Neural progenitor cell (in vitro differentiated cells): Measurements from ENCODE around the gene PRPF8. TPM values are rescaled to one million over a fixed set of nuclear protein-coding genes. Genes with fewer than 3 reads are reported as not detected.

Source experiments
- DNase-seq: peaks from one replicate; pipeline ENCODE4 v3.0.0-alpha.2; 2016; ENCODE audit warnings: low spot score
- H2AFZ ChIP-seq: fragments of 200-600 bp; sonication (generic); replicated peaks from 2 replicates; pipeline ENCODE4 v1.6.1; 2016; ENCODE audit warnings: antibody characterized with exemption
- H3F3A ChIP-seq: fragments of 200-600 bp; sonication (generic); 2 replicates; pipeline ENCODE4 v1.6.1; 2016; ENCODE audit warnings: antibody characterized with exemption, low read depth
- H3K27ac ChIP-seq: fragments of 200-600 bp; sonication (generic); 2 replicates; pipeline ENCODE4 v1.5.1; 2016; ENCODE audit warnings: mild to moderate bottlenecking
- H3K27me3 ChIP-seq: fragments of 200-600 bp; sonication (generic); 2 replicates; pipeline ENCODE4 v1.6.1; 2016; ENCODE audit warnings: mild to moderate bottlenecking, moderate library complexity
- H3K36me3 ChIP-seq: fragments of 200-600 bp; sonication (generic); 2 replicates; pipeline ENCODE4 v1.5.1; 2016
- H3K4me1 ChIP-seq: fragments of 200-600 bp; sonication (generic); 2 replicates; pipeline ENCODE4 v1.6.1; 2016; ENCODE audit warnings: mixed run types
- H3K4me2 ChIP-seq: fragments of 200-600 bp; sonication (generic); 2 replicates; pipeline ENCODE4 v1.6.1; 2016
- H3K4me3 ChIP-seq: fragments of 200-600 bp; sonication (generic); 2 replicates; pipeline ENCODE4 v1.5.1; 2016
- H3K79me2 ChIP-seq: fragments of 200-600 bp; sonication (generic); 2 replicates; pipeline ENCODE4 v1.6.1; 2016; ENCODE audit warnings: low read depth
- H3K9ac ChIP-seq: fragments of 200-600 bp; sonication (generic); 2 replicates; pipeline ENCODE4 v1.6.1; 2016
- H3K9me3 ChIP-seq: fragments of 200-600 bp; sonication (generic); 2 replicates; pipeline ENCODE4 v1.5.1; 2016; ENCODE audit warnings: low read depth
- H4K20me1 ChIP-seq: fragments of 200-600 bp; sonication (generic); 2 replicates; pipeline ENCODE4 v1.6.1; 2016; ENCODE audit warnings: low read depth
- H3K27ac Mint-ChIP-seq: 3 replicates; pipeline ENCODE4 v1.8.0; 2021; ENCODE audit warnings: mixed read lengths
- H3K27me3 Mint-ChIP-seq: 2 replicates; pipeline ENCODE4 v1.8.0; 2022; ENCODE audit warnings: low read depth, mild to moderate bottlenecking, inconsistent platforms, moderate library complexity, mixed read lengths; ENCODE audit not compliant: insufficient read depth
- H3K36me3 Mint-ChIP-seq: 3 replicates; pipeline ENCODE4 v1.8.0; 2021; ENCODE audit warnings: mixed read lengths
- H3K4me1 Mint-ChIP-seq: 3 replicates; pipeline ENCODE4 v1.8.0; 2021; ENCODE audit warnings: mixed read lengths
- H3K4me3 Mint-ChIP-seq: 3 replicates; pipeline ENCODE4 v1.8.0; 2021; ENCODE audit warnings: mild to moderate bottlenecking, moderate library complexity, mixed read lengths
- H3K9me3 Mint-ChIP-seq: 3 replicates; pipeline ENCODE4 v1.8.0; 2020; ENCODE audit warnings: mixed read lengths
- CTCF ChIP-seq: fragments of 200-600 bp; sonication (generic); IDR thresholded peaks from 2 replicates; pipeline ENCODE4 v1.5.1; 2017; ENCODE audit warnings: antibody characterized with exemption, mild to moderate bottlenecking
- EZH2 ChIP-seq: fragments of 200-600 bp; sonication (generic); IDR thresholded peaks from 2 replicates; pipeline ENCODE4 v1.6.1; 2017; ENCODE audit warnings: antibody characterized with exemption, mild to moderate bottlenecking, moderate library complexity
- EZH2phosphoT487 ChIP-seq: fragments of 200-600 bp; sonication (generic); IDR thresholded peaks from 2 replicates; pipeline ENCODE4 v1.6.1; 2017; ENCODE audit warnings: antibody characterized with exemption
- total RNA-seq: library from RNA; depleted of rRNA; stranded (reverse); fragments of >200 nt; gene quantifications from 2 replicates; pipeline ENCODE4 v1.2.3, GENCODE V29; 2015; ENCODE audit warnings: low replicate concordance

PRPF8 gene
- total RNA-seq, 1 donor from 2014 or later, result 119 TPM

GRCh38 chr17:1627982-1628855 is 56.4 kb downstream of the PRPF8 start, which contains the start of gene SLC43A2:
Gene SLC43A2, minus strand, starts transcription at chr17:1628834. Its CDS starts 960 bp downstream, at chr17:1627874.
- Histone ChIP-seq H3K36me3 (no peaks in the 10 kb centered on the region), H2AFZ (peak within 1 kb of the TSS; percentile 79)

GRCh38 chr17:1627182-1627981 is 57.3 kb downstream of the PRPF8 start:
- H3K4me1 ChIP-seq, result peaks cover 25% of the 10 kb centered on the region
- H2AFZ ChIP-seq, result peak overlapping the region; percentile 46
- no peaks in the 10 kb centered on the region for H3K36me3 ChIP-seq
- Mint-ChIP-seq H3K9me3 (no peaks in the 10 kb centered on the region), H3K27ac (peak overlapping the region; percentile 88), H3K4me3 (peak overlapping the region; percentile 87), H3K4me1 (peaks cover 33% of the 10 kb centered on the region), H3K36me3 (peaks cover 2% of the 10 kb centered on the region), H3K27me3 (peaks cover 7% of the 10 kb centered on the region)
- TF ChIP-seq CTCF (no peak), EZH2 (no peak), EZH2phosphoT487 (no peak)
- peaks cover 15% of the 10 kb centered on the region for H4K20me1 ChIP-seq
- peaks cover 35% of the 10 kb centered on the region for H3F3A ChIP-seq
- no peak overlapping the region for H3K27ac ChIP-seq
- DNase-seq, result no peak
- H3K9me3 ChIP-seq, result no peaks in the 10 kb centered on the region
- H3K4me3 ChIP-seq, result peak overlapping the region; percentile 69
- peak overlapping the region; percentile 90 for H3K4me2 ChIP-seq
- no peak overlapping the region for H3K9ac ChIP-seq
- H3K27me3 ChIP-seq, result peaks cover 35% of the 10 kb centered on the region
- H3K79me2 ChIP-seq, result no peaks in the 10 kb centered on the region

More at GRCh38 chr17:1627982-1628855, 56.4 kb downstream of the PRPF8 start, which contains the start of gene SLC43A2:
- peaks cover 15% of the 10 kb centered on the region for H4K20me1 ChIP-seq
- peaks cover 35% of the 10 kb centered on the region for H3F3A ChIP-seq
- H3K9me3 ChIP-seq, result no peaks in the 10 kb centered on the region
- peak within 1 kb of the TSS; percentile 65 for H3K9ac ChIP-seq
- H3K4me1 ChIP-seq, result peaks cover 25% of the 10 kb centered on the region
- DNase-seq, result peak; percentile 96
- peaks cover 2% of the 10 kb centered on the region for H3K36me3 Mint-ChIP-seq
- H3K27me3 Mint-ChIP-seq, result peaks cover 7% of the 10 kb centered on the region
- H3K4me1 Mint-ChIP-seq, result peaks cover 33% of the 10 kb centered on the region
- no peaks in the 10 kb centered on the region for H3K79me2 ChIP-seq
- TF ChIP-seq EZH2phosphoT487, result no peak
- TF ChIP-seq CTCF, result no peak
- TF ChIP-seq EZH2, result no peak
- no peaks in the 10 kb centered on the region for H3K9me3 Mint-ChIP-seq
- H3K27me3 ChIP-seq, result peaks cover 35% of the 10 kb centered on the region
- peak within 1 kb of the TSS; percentile 69 for H3K4me3 ChIP-seq
- H3K27ac ChIP-seq, result peak within 1 kb of the TSS; percentile 93
- H3K27ac Mint-ChIP-seq, result peak within 1 kb of the TSS; percentile 61
- peak within 1 kb of the TSS; percentile 90 for H3K4me3 Mint-ChIP-seq
- peak within 1 kb of the TSS; percentile 90 for H3K4me2 ChIP-seq

- H2AFZ ChIP-seq, result no peak overlapping the region
These were observed 58.3 kb downstream of the PRPF8 start for GRCh38 chr17:1626333-1626732.

More at GRCh38 chr17:1626333-1626732, 58.3 kb downstream of the PRPF8 start:
- no peaks in the 10 kb centered on the region for H3K9me3 Mint-ChIP-seq
- Histone ChIP-seq H3K36me3 (no peaks in the 10 kb centered on the region), H3K27me3 (peaks cover 29% of the 10 kb centered on the region), H3K4me2 (peak overlapping the region; percentile 90), H3K9ac (no peak overlapping the region), H3K4me3 (peak overlapping the region; percentile 10), H3K27ac (peak overlapping the region; percentile 21), H3K9me3 (no peaks in the 10 kb centered on the region), H3K4me1 (peaks cover 28% of the 10 kb centered on the region), H3K79me2 (no peaks in the 10 kb centered on the region), H4K20me1 (peaks cover 15% of the 10 kb centered on the region), H3F3A (peaks cover 35% of the 10 kb centered on the region)
- no peak for TF ChIP-seq EZH2
- no peak for TF ChIP-seq CTCF
- no peak for TF ChIP-seq EZH2phosphoT487
- H3K4me1 Mint-ChIP-seq, result peaks cover 31% of the 10 kb centered on the region
- peak overlapping the region; percentile 88 for H3K27ac Mint-ChIP-seq
- H3K27me3 Mint-ChIP-seq, result peaks cover 7% of the 10 kb centered on the region
- peak; percentile 73 for DNase-seq
- peaks cover 2% of the 10 kb centered on the region for H3K36me3 Mint-ChIP-seq
- H3K4me3 Mint-ChIP-seq, result peak overlapping the region; percentile 87
